Sigmoid colon (tissue), 7 donors: Measurements from ENCODE around the gene WDR37. TPM values are rescaled to one million over a fixed set of nuclear protein-coding genes. Genes with fewer than 3 reads are reported as not detected.

Experiments used
- DNase-seq: peaks from one replicate; pipeline ENCODE4 v3.0.0-alpha.2; 2019
- H3K27ac ChIP-seq, 4 donors: fragments of 200-600 bp; sonication (generic); one replicate each; pipeline ENCODE4 v1.5.1; 2016 to 2019; ENCODE audit warnings: mild to moderate bottlenecking in 1 of 4
- H3K27me3 ChIP-seq, 3 donors: fragments of 200-600 bp; sonication (generic); one replicate each; pipeline ENCODE4 v1.5.1; 2019; ENCODE audit warnings: mild to moderate bottlenecking in 1 of 3
- H3K36me3 ChIP-seq, 4 donors: fragments of 200-600 bp; sonication (generic); one replicate each; pipeline ENCODE4 v1.5.1; 2016 to 2019
- H3K4me1 ChIP-seq, 4 donors: fragments of 200-600 bp; sonication (generic); one replicate each; pipeline ENCODE4 v1.5.1; 2017 to 2019
- H3K4me3 ChIP-seq, 4 donors: fragments of 200-600 bp; sonication (generic); one replicate each; pipeline ENCODE4 v1.5.1; 2017 to 2019; ENCODE audit warnings: mild to moderate bottlenecking in 2 of 4, moderate library complexity in 1 of 4
- H3K9me3 ChIP-seq, 4 donors: fragments of 200-600 bp in 3 of 4; sonication (generic) in 3 of 4; one replicate each; pipeline versions ENCODE4 v1.5.1 to v1.6.1; 2013 to 2019
- CTCF ChIP-seq, 4 experiments: fragments of 450-650 bp in 3 of 4; fragments of 200-600 bp in 1 of 4; IDR thresholded peaks; one replicate each; pipeline ENCODE4 v1.5.1; 2016 to 2019; ENCODE audit warnings: antibody characterized with exemption in 4 of 4, mild to moderate bottlenecking in 3 of 4, moderate library complexity in 2 of 4
- EP300 ChIP-seq, 4 donors: sonication (generic); formaldehyde crosslinking; IDR thresholded peaks; one replicate each; pipeline ENCODE4 v1.6.1; 2017; ENCODE audit warnings: antibody characterized with exemption in 4 of 4
- POLR2A ChIP-seq, 2 donors: fragments of 450-650 bp; IDR thresholded peaks; one replicate each; pipeline ENCODE4 v1.6.1; 2016; ENCODE audit warnings: antibody characterized with exemption in 2 of 2, mild to moderate bottlenecking in 2 of 2, moderate library complexity in 2 of 2
- POLR2AphosphoS5 ChIP-seq, 4 donors: sonication (generic); formaldehyde crosslinking; IDR thresholded peaks; one replicate each; pipeline ENCODE4 v1.6.1; 2017; ENCODE audit warnings: antibody characterized with exemption in 4 of 4
- WGBS, 2 donors: extraction: QIAGEN DNeasy Blood & Tissue Kit; methylation state at CpG; one replicate each; pipeline ENCODE4 v1.1.7; 2013; 5-methylcytosine and 5-hydroxymethylcytosine counted together
- intact Hi-C: fragments of 100-400 bp; cut with DNase I; formaldehyde crosslinking; loops from one replicate; pipeline ENCODE4 v1.15.1; 2023
- polyA plus RNA-seq, 3 donors: library from polyadenylated mRNA; stranded (reverse); fragments of 200-250 nt; gene quantifications; one replicate each; pipeline ENCODE4 v1.2.3, GENCODE V29; 2013
- total RNA-seq, 4 donors: library from RNA; depleted of rRNA; stranded (reverse); fragments of >200 nt; gene quantifications; one replicate each; pipeline ENCODE4 v1.1.0, GENCODE V29; 2016
- donor health status: healthy with polysubstance abuse.
- donor health status: Bipolar disorder and iron deficiency.
- donor health status: healthy.

WDR37 gene
- total and polyA plus RNA-seq, 7 donors: 5.4 to 25.5 (median 10.6) TPM

- DNase-seq: no peak
- H3K4me1 ChIP-seq: no peaks in the 10 kb centered on the region
- TF ChIP-seq POLR2AphosphoS5 (IDR thresholded peaks at IDR 0.05): no peak
- TF ChIP-seq EP300 (IDR thresholded peaks at IDR 0.05): no peak
- TF ChIP-seq CTCF (IDR thresholded peaks at IDR 0.05): no peak
- no peak for TF ChIP-seq POLR2A (IDR thresholded peaks at IDR 0.05)
- intact Hi-C loops: no loop called here
- H3K36me3 ChIP-seq: peaks cover 0 to 17% (median under 1%) of the 10 kb centered on the region in 4 donors
- H3K27ac ChIP-seq: no peak overlapping the region
- H3K27me3 ChIP-seq: no peaks in the 10 kb centered on the region
- H3K9me3 ChIP-seq: peaks cover 0 to 5% (median 0%) of the 10 kb centered on the region in 4 donors
- H3K4me3 ChIP-seq: no peak overlapping the region
Observed at GRCh38 chr10:1136268-1136667, 80.1 kb downstream of the WDR37 start.

GRCh38 chr10:1137499-1138163, 81.4 kb downstream of the WDR37 start:
- H3K4me3 ChIP-seq: no peak overlapping the region
- H3K27ac ChIP-seq: no peak overlapping the region
- intact Hi-C loops: no loop called here
- H3K27me3 ChIP-seq: no peaks in the 10 kb centered on the region
- no peaks in the 10 kb centered on the region for H3K4me1 ChIP-seq
- peaks cover 0 to 3% (median 0%) of the 10 kb centered on the region in 4 donors for H3K36me3 ChIP-seq
- 90 to 92% methylated on average over 10 of the region's 10 CpGs for WGBS, 2 donors
- peaks cover 0 to 5% (median 0%) of the 10 kb centered on the region in 4 donors for H3K9me3 ChIP-seq
- no peak for DNase-seq
- no peak for TF ChIP-seq POLR2AphosphoS5 (IDR thresholded peaks at IDR 0.05)
- no peak for TF ChIP-seq EP300 (IDR thresholded peaks at IDR 0.05)
- TF ChIP-seq POLR2A (IDR thresholded peaks at IDR 0.05): no peak
- TF ChIP-seq CTCF (IDR thresholded peaks at IDR 0.05): no peak

- H3K27me3 ChIP-seq: no peaks in the 10 kb centered on the region
- no peak overlapping the region for H3K4me3 ChIP-seq
- H3K27ac ChIP-seq: no peak overlapping the region
- no peaks in the 10 kb centered on the region for H3K4me1 ChIP-seq
- no peak for DNase-seq
- peaks cover 0 to 5% (median 0%) of the 10 kb centered on the region in 4 donors for H3K9me3 ChIP-seq
- intact Hi-C loops: no loop called here
- TF ChIP-seq EP300 (IDR thresholded peaks at IDR 0.05): no peak
- TF ChIP-seq POLR2A (IDR thresholded peaks at IDR 0.05): no peak
- no peak for TF ChIP-seq CTCF (IDR thresholded peaks at IDR 0.05)
- no peak for TF ChIP-seq POLR2AphosphoS5 (IDR thresholded peaks at IDR 0.05)
- no peaks in the 10 kb centered on the region for H3K36me3 ChIP-seq
- WGBS, 2 donors: 92 to 98% methylated on average over 1 of the region's 1 CpG
Observed at GRCh38 chr10:1138529-1138928, 82.3 kb downstream of the WDR37 start.

GRCh38 chr10:1141261-1141660, 85.1 kb downstream of the WDR37 start:
- Histone ChIP-seq H3K4me1 (no peaks in the 10 kb centered on the region), H3K36me3 (no peaks in the 10 kb centered on the region), H3K27ac (no peak overlapping the region), H3K27me3 (no peaks in the 10 kb centered on the region), H3K9me3 (peaks cover 0 to 5% (median 3%) of the 10 kb centered on the region in 4 donors), H3K4me3 (no peak overlapping the region)
- no peak for TF ChIP-seq EP300 (IDR thresholded peaks at IDR 0.05)
- TF ChIP-seq POLR2A (IDR thresholded peaks at IDR 0.05): no peak
- TF ChIP-seq POLR2AphosphoS5 (IDR thresholded peaks at IDR 0.05): no peak
- no peak for TF ChIP-seq CTCF (IDR thresholded peaks at IDR 0.05)
- intact Hi-C loops: no loop called here
- no peak for DNase-seq
- 70 to 82% methylated on average over 7 of the region's 7 CpGs for WGBS, 2 donors

GRCh38 chr10:1141701-1142100, 85.5 kb downstream of the WDR37 start:
- Histone ChIP-seq H3K4me3 (no peak overlapping the region), H3K9me3 (peaks cover 0 to 6% (median 3%) of the 10 kb centered on the region in 4 donors), H3K27me3 (no peaks in the 10 kb centered on the region), H3K4me1 (no peaks in the 10 kb centered on the region), H3K27ac (no peak overlapping the region), H3K36me3 (no peaks in the 10 kb centered on the region)
- no peak for TF ChIP-seq CTCF (IDR thresholded peaks at IDR 0.05)
- intact Hi-C loops: no loop called here
- DNase-seq: no peak
- WGBS, 2 donors: 94 to 95% methylated on average over 11 of the region's 11 CpGs
